AG04449 (cell line): ENCODE results near the gene TRIM15.
"Not testable (repeated sequence)": the region's sequence is repeated elsewhere in the genome, so short reads cannot be mapped to it uniquely, and the experiment has no call there.

Experiments
- CTCF ChIA-PET: fragments of 350-600 bp; formaldehyde crosslinking; extraction: SDS; loops from one replicate; lab custom pipeline; 2021; ENCODE audit warnings: antibody characterized with exemption; lab: Yijun Ruan, JAX
- POLR2A ChIA-PET: fragments of 400-600, 350-600 bp; formaldehyde crosslinking; extraction: SDS; loops from one replicate; lab custom pipeline; 2020; ENCODE audit warnings: antibody characterized with exemption, inconsistent platforms; lab: Yijun Ruan, JAX
- DNase-seq: peaks from one replicate; pipeline ENCODE4 v3.0.0-alpha.2; 2010; ENCODE audit warnings: low read depth, low spot score
- H3K4me3 ChIP-seq: 2 replicates; pipeline ENCODE4 v1.5.1; 2011; ENCODE audit warnings: low read depth, mild to moderate bottlenecking, control low read depth, low read length
- TF ChIP-seq, protein P1 (sequence below): IDR thresholded peaks from one replicate; pipeline ENCODE4 v1.5.1; 2011; ENCODE audit warnings: mild to moderate bottlenecking, moderate library complexity, low read length, control low read depth, inconsistent platforms; ENCODE audit not compliant: insufficient read depth; ENCODE audit errors: missing control alignments

TRIM15 gene

DNA sequence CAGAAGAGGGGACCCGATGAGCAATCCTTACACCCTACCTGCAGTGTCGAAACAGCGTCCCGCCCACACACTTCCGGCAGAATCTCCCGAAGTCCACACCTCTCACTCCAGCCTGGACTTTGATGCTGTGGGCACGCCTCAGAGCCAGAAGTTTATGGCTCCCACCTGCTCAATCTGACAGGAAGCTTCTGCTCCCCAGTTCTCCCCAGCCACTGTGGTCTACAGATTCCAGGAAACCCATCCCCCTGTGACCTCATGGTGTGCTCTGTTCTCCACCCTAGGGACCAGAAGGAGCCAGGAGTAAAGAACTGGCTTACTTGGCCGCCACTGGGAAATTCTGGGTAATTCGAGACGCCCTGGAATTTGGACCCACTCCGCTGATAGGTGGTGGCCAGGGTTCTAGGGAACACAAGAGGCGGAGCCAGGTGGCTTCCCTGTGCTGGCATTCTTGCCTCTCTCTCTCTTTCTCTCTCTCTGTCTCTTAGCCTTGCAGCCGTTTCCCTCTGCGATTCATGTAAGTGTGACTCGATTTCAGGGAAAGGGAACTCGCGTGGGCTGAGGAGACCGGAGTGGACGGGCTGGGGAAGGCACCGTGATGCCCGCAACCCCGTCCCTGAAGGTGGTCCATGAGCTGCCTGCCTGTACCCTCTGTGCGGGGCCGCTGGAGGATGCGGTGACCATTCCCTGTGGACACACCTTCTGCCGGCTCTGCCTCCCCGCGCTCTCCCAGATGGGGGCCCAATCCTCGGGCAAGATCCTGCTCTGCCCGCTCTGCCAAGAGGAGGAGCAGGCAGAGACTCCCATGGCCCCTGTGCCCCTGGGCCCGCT, at the start of gene TRIM15:
TRIM15 (plus strand) TSS at position 457 of the 828 bp plus-strand sequence; CDS start at position 596, 139 bp downstream.
- TF ChIP-seq, protein P1, sequence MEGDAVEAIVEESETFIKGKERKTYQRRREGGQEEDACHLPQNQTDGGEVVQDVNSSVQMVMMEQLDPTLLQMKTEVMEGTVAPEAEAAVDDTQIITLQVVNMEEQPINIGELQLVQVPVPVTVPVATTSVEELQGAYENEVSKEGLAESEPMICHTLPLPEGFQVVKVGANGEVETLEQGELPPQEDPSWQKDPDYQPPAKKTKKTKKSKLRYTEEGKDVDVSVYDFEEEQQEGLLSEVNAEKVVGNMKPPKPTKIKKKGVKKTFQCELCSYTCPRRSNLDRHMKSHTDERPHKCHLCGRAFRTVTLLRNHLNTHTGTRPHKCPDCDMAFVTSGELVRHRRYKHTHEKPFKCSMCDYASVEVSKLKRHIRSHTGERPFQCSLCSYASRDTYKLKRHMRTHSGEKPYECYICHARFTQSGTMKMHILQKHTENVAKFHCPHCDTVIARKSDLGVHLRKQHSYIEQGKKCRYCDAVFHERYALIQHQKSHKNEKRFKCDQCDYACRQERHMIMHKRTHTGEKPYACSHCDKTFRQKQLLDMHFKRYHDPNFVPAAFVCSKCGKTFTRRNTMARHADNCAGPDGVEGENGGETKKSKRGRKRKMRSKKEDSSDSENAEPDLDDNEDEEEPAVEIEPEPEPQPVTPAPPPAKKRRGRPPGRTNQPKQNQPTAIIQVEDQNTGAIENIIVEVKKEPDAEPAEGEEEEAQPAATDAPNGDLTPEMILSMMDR, result no peak
- DNase-seq, result no peak
- no peak within 1 kb of the TSS for H3K4me3 ChIP-seq
- POLR2A ChIA-PET, result no interaction called here
- CTCF ChIA-PET, result no interaction called here

DNA sequence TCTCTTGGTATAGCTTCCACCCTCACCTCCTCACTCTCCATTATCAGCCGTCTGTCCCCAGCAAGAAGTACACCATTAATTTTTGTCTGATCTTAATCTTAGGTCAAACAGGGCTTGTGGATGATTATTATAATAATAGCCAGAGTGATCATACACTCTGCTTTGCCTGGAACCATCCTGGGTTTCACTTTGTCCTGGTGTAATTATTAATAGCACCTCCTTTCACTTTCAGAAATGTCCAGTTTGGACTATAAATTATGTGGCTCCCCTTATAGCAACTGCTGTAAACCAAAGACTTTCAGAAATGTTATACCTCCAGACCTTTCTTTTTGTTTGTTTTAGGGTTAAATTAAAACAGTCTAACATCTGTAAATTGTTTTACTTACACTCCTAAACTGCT, 49.5 kb upstream of the TRIM15 start:
- no peak for DNase-seq
- CTCF ChIA-PET, result interaction anchor here (1.0 to 22.6 kb wide), 2 partner anchors 10 to 20 kb away, joined by 3 to 444 read pairs; partner anchors contain the start of gene TRIM40

DNA sequence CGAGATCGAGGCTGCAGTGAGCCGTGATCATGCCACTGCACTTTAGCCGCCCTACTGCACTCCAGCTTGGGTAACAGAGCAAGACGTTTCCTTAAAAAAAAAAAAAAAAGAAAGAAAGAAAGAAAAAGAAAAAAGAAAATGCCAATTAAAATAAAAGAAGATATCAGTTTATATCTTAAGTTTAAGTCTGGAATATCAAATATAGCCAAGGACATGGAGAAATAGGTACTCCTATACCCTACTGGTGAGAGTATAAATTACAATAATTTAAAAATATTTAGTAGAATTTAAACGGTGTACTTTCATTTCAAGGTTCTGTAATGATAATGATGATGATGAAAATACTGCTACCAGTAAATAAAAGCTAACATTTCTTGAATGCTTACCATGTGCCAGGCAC, 46.6 kb upstream of the TRIM15 start:
- no peak for DNase-seq
- TF ChIP-seq, protein P1, result no peak
- H3K4me3 ChIP-seq, result no peak overlapping the region
- CTCF ChIA-PET, result interaction anchor here (1.0 to 22.6 kb wide), 3 partner anchors 11 to 268 kb away, joined by 3 to 444 read pairs (median 7); partner anchors contain the start of gene TRIM40
- POLR2A ChIA-PET, result no interaction called here

More for the DNA sequence above, 49.5 kb upstream of the TRIM15 start:
- POLR2A ChIA-PET, result no interaction called here
- no peak overlapping the region for H3K4me3 ChIP-seq
- TF ChIP-seq, protein P1, result no peak

DNA sequence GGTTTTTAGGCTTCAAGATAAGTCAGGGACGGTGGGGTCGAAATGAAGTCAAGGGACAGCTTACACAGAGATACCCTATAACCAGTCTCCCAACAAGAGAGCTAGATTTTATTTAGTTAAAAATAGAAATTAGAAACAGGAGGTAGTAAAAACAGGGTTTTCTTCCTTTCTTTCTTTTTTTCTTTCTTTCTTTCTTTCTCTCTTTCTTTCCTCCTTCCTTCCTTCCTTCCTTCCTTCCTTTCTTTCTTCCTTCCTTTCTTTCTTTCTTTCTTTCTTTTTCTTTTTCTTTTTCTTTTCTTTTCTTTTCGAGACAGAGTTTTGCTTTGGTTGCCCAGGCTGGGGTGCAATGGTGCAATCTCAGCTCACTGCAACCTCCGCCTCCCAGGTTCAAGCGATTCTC, 44.7 kb upstream of the TRIM15 start:
- H3K4me3 ChIP-seq, DNase-seq, POLR2A ChIA-PET: not testable (repeated sequence)
- CTCF ChIA-PET, result interaction anchor here (3.6 to 22.6 kb wide), 2 partner anchors 15 to 16 kb away, joined by 20 to 444 read pairs; partner anchors contain the start of gene TRIM40

DNA sequence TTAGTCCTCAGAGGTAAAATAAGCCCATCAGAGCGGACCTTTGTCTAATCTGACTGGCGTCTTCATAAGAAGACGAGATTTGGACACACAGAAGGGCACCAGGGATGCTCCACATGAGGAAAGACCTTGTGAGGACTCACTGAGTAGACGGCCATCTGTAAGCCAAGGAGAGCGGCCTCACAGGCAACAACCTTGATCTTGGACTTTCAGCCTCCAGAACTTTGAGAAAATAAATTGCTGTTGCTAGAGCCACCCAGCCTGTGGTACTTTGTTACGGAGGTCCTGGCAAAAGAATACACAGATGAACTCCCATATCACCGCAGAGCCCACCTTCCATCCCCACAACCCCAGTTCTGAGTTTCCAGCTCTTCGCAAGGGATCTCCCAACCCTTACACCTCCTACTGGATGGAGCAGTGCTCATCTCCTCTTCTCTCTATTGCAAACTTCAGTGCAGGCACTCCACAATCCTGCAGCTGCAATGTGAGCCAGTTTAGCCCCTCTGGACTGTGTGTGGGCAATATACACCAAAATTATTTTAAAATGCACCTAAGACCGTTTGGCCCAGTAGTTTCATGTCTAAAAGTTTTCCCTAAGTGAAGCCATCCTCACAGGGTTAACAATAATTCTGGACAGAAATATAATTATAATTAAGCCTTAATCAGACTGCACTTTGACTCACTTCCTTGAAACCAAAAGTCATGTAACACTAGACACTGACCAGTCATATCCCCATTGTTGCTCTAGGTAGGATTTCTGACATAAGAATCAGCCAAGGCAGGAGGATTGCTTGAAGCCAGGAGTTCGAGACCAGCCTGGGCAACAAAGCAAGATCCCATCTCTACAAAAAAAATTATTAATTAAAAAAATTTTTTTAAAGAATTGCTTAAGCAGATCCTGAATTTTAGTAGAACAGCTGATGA, 41.6 kb upstream of the TRIM15 start:
- TF ChIP-seq, protein P1, result no peak
- POLR2A ChIA-PET, result no interaction called here
- DNase-seq, result no peak
- no peak overlapping the region for H3K4me3 ChIP-seq
- CTCF ChIA-PET, result interaction anchor here (1.9 to 22.6 kb wide), 2 partner anchors 13 to 18 kb away, joined by 13 to 444 read pairs; partner anchors contain the start of gene TRIM40

DNA sequence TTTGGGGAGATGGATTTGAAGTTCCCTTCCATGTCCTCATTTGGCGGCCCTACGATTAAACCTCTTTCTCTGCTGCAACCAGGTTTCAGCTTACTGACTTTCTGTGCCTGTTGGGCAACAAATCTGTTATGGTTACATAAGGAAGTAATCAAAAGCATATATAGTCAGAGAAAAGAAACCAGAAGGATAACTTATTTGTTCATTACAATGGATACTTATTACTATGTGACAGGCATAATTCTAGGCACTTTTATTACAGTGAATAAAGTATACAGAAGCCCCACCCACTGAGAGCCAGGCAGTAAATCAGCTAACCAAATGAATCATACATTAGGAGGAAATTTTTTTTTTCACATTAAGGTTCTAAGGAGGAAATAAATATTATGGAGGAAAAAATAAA, 40.8 kb upstream of the TRIM15 start:
- H3K4me3 ChIP-seq, result no peak overlapping the region
- POLR2A ChIA-PET, result no interaction called here
- CTCF ChIA-PET, result interaction anchor here (1.9 to 22.6 kb wide), 2 partner anchors 12 to 19 kb away, joined by 13 to 444 read pairs; partner anchors contain the start of gene TRIM40
- no peak for DNase-seq
- TF ChIP-seq, protein P1, result no peak
